HepG2 (cell line): ENCODE results near the gene ATN1. TPM values are rescaled to one million over a fixed set of nuclear protein-coding genes. Genes with fewer than 3 reads are reported as not detected.
A peak's percentile ranks its signal among the peaks of the same experiment; 100 is the strongest.

Experiments used
- CHCHD3 ChIP-seq: sonication (generic); formaldehyde crosslinking; IDR thresholded peaks from 2 replicates; pipeline ENCODE4 v1.8.0; 2022; ENCODE audit warnings: mild to moderate bottlenecking, missing genetic modification reagents, moderate library complexity
- DMTF1 ChIP-seq: sonication (generic); formaldehyde crosslinking; IDR thresholded peaks from 2 replicates; pipeline ENCODE4 v1.4.0; 2020; ENCODE audit warnings: mild to moderate bottlenecking, missing genetic modification reagents
- DPF2 ChIP-seq: sonication (generic); formaldehyde crosslinking; IDR thresholded peaks from 2 replicates; pipeline ENCODE4 v1.4.0; 2020; ENCODE audit warnings: mild to moderate bottlenecking, low read depth, missing genetic modification reagents, borderline replicate concordance
- FOXP4 ChIP-seq: sonication (generic); formaldehyde crosslinking; IDR thresholded peaks from 2 replicates; pipeline ENCODE4 v1.4.0; 2020; ENCODE audit warnings: missing genetic modification reagents
- HMG20B ChIP-seq: conservative IDR thresholded peaks from 2 replicates; pipeline ENCODE4 v1.6.1; 2016; ENCODE audit warnings: missing genetic modification reagents, missing compliant biosample characterization
- IKZF1 ChIP-seq: fragments of 450-650 bp; IDR thresholded peaks from 2 replicates; pipeline ENCODE4 v1.7.1; 2016
- ISL2 ChIP-seq: sonication (generic); formaldehyde crosslinking; IDR thresholded peaks from 2 replicates; pipeline ENCODE4 v1.5.0; 2020; ENCODE audit warnings: missing genetic modification reagents
- NCOR1 ChIP-seq: fragments of 200-600 bp; sonication (generic); IDR thresholded peaks from 2 replicates; pipeline ENCODE4 v1.7.0; 2017; ENCODE audit warnings: antibody characterized with exemption, low read length, borderline replicate concordance
- NFATC3 ChIP-seq: sonication (generic); formaldehyde crosslinking; IDR thresholded peaks from 2 replicates; pipeline ENCODE4 v1.5.1; 2020; ENCODE audit warnings: mild to moderate bottlenecking, missing genetic modification reagents
- PAF1 ChIP-seq: IDR thresholded peaks from 2 replicates; pipeline ENCODE4 v1.6.1; 2016; ENCODE audit warnings: missing genetic modification reagents, missing compliant biosample characterization
- SRSF4 ChIP-seq: fragments of 200-400 bp; formaldehyde crosslinking; IDR thresholded peaks from one replicate; pipeline ENCODE4 v1.6.1; 2018; ENCODE audit warnings: mild to moderate bottlenecking, low read depth, low read length, moderate library complexity; ENCODE audit not compliant: poor library complexity, severe bottlenecking
- YEATS4 ChIP-seq: sonication (generic); formaldehyde crosslinking; IDR thresholded peaks from 2 replicates; pipeline ENCODE4 v1.4.0; 2020; ENCODE audit warnings: missing genetic modification reagents, borderline replicate concordance
- ZBTB49 ChIP-seq: sonication (generic); formaldehyde crosslinking; IDR thresholded peaks from 2 replicates; pipeline ENCODE4 v1.4.0; 2020; ENCODE audit warnings: missing genetic modification reagents, borderline replicate concordance
- ZHX1 ChIP-seq: sonication (generic); formaldehyde crosslinking; IDR thresholded peaks from 2 replicates; pipeline ENCODE4 v1.8.1; 2022; ENCODE audit warnings: low read depth, mild to moderate bottlenecking, missing genetic modification reagents
- ZNF10 ChIP-seq: sonication (generic); formaldehyde crosslinking; IDR thresholded peaks from 2 replicates; pipeline ENCODE4 v1.4.0; 2020; ENCODE audit warnings: mild to moderate bottlenecking, low read depth, missing genetic modification reagents, borderline replicate concordance
- ZNF614 ChIP-seq: IDR thresholded peaks from 2 replicates; pipeline ENCODE4 v1.6.1; 2018; ENCODE audit warnings: missing biosample characterization, missing genetic modification reagents, inconsistent platforms, borderline replicate concordance
- ZNF703 ChIP-seq: sonication (generic); formaldehyde crosslinking; IDR thresholded peaks from 2 replicates; pipeline ENCODE4 v1.5.1; 2020; ENCODE audit warnings: missing genetic modification reagents, mild to moderate bottlenecking, moderate library complexity, borderline replicate concordance
- ZNF879 ChIP-seq: sonication (generic); formaldehyde crosslinking; IDR thresholded peaks from 2 replicates; pipeline ENCODE4 v1.8.1; 2023; ENCODE audit warnings: missing genetic modification reagents
- ZSCAN22 ChIP-seq: sonication (generic); formaldehyde crosslinking; IDR thresholded peaks from 2 replicates; pipeline ENCODE4 v1.4.0; 2020; ENCODE audit warnings: mild to moderate bottlenecking, missing genetic modification reagents
- polyA plus RNA-seq, 8 experiments: library from polyadenylated mRNA; depleted of rRNA in 3 of 8; stranded (reverse) in 7 of 8; unstranded in 1 of 8; fragments of >200 nt; fragmentation: Illumina TruSeq in 4 of 8; extraction: Trizol in 4 of 8; gene quantifications; 2 replicates each; pipeline versions ENCODE4 v1.2.1 to v1.2.3, GENCODE V29; 2011 to 2016; ENCODE audit warnings: low read depth in 4 of 8, missing spikeins in 1 of 8, mixed read lengths in 1 of 8; ENCODE audit not compliant: insufficient read depth in 1 of 8
- total RNA-seq, 5 experiments: library from RNA; depleted of rRNA; stranded (reverse); fragments of >200 nt; fragmentation: Illumina TruSeq; extraction: Trizol; gene quantifications; 2 replicates each; pipeline ENCODE4 v1.2.3, GENCODE V29; 2016; ENCODE audit warnings: low read depth in 1 of 5

Gene ATN1
- total and polyA plus RNA-seq, 2 of the 13 experiments (the other 11 are each of a cell fraction or from before 2014, with no cell fraction given) = 2.1 to 8.6 TPM

GRCh38 chr12:6904280-6905276 lies 23.2 kb upstream of the ATN1 start, which contains the start of gene LRRC23 (continued):
- TF ChIP-seq IKZF1 = no peak
- TF ChIP-seq NCOR1 = 0 out of 2 replicates have a peak, but pooled peaks have one; percentile 22
- TF ChIP-seq ZNF703 (CRISPR knock-in tag) = no peak
- no peak for TF ChIP-seq ZNF879 (CRISPR knock-in tag)
- TF ChIP-seq PAF1 = no peak
- TF ChIP-seq ZBTB49 = no peak
- TF ChIP-seq DMTF1 = peak; percentile 95; the same call in 1 of the 2 replicates
- no peak for TF ChIP-seq HMG20B (CRISPR knock-in tag)
- no peak for TF ChIP-seq ISL2 (CRISPR knock-in tag)
- no peak for TF ChIP-seq NFATC3
- no peak for TF ChIP-seq CHCHD3
- 0 out of 2 replicates have a peak, but pooled peaks have one; percentile 21 for TF ChIP-seq ZNF614
- TF ChIP-seq YEATS4 (CRISPR knock-in tag) = peak; percentile 59; the same call in 1 of the 2 replicates
- TF ChIP-seq ZNF10 (CRISPR knock-in tag) = no peak
- no peak for TF ChIP-seq ZSCAN22 (CRISPR knock-in tag)
- no peak for TF ChIP-seq SRSF4
- TF ChIP-seq ZHX1 (CRISPR knock-in tag) = no peak
- no peak for TF ChIP-seq FOXP4
- TF ChIP-seq DPF2 (CRISPR knock-in tag) = no peak
